Progenitor cell of endocrine pancreas (in vitro differentiated cells): ENCODE results near the gene PTBP2. TPM values are rescaled to one million over a fixed set of nuclear protein-coding genes. Genes with fewer than 3 reads are reported as not detected.

ENCODE experiments used
- DNase-seq: peaks from one replicate; pipeline ENCODE4 v3.0.0; 2021; ENCODE audit warnings: low spot score; ENCODE audit not compliant: unreplicated experiment
- H3K27ac Mint-ChIP-seq: 2 replicates; pipeline ENCODE4 v1.8.0; 2021; ENCODE audit warnings: mild to moderate bottlenecking, moderate library complexity, mixed read lengths
- H3K27me3 Mint-ChIP-seq: 2 replicates; pipeline ENCODE4 v1.8.0; 2021; ENCODE audit warnings: mixed read lengths
- H3K36me3 Mint-ChIP-seq: 2 replicates; pipeline ENCODE4 v1.8.0; 2022; ENCODE audit warnings: mixed read lengths; ENCODE audit not compliant: insufficient read depth
- H3K4me1 Mint-ChIP-seq: 2 replicates; pipeline ENCODE4 v1.8.0; 2021; ENCODE audit warnings: low read depth, mixed read lengths
- H3K4me3 Mint-ChIP-seq: 2 replicates; pipeline ENCODE4 v1.8.0; 2021; ENCODE audit warnings: low read depth, mild to moderate bottlenecking, moderate library complexity, mixed read lengths
- H3K9me3 Mint-ChIP-seq: 2 replicates; pipeline ENCODE4 v1.8.0; 2021; ENCODE audit warnings: low read depth, mixed read lengths
- CTCF ChIP-seq: fragments of 200-600 bp; sonication (generic); IDR thresholded peaks from one replicate; pipeline ENCODE4 v1.5.0; 2021; ENCODE audit warnings: antibody characterized with exemption, mild to moderate bottlenecking; ENCODE audit not compliant: unreplicated experiment
- total RNA-seq: library from RNA; stranded (reverse); gene quantifications from 2 replicates; pipeline ENCODE4 v1.2.1, GENCODE V29; 2021

The PTBP2 gene
- total RNA-seq, 1 donor from 2014 or later: 91.2 TPM

GRCh38 chr1:96708482-96708881 lies 13.1 kb upstream of the PTBP2 start:
- TF ChIP-seq CTCF: no peak
- Mint-ChIP-seq H3K4me1 (no peaks in the 10 kb centered on the region), H3K36me3 (no peaks in the 10 kb centered on the region), H3K27ac (no peak overlapping the region), H3K9me3 (no peaks in the 10 kb centered on the region), H3K4me3 (no peak overlapping the region), H3K27me3 (no peaks in the 10 kb centered on the region)
- DNase-seq: no peak

- no peak for DNase-seq
- Mint-ChIP-seq H3K4me3 (no peak overlapping the region), H3K36me3 (no peaks in the 10 kb centered on the region), H3K27me3 (no peaks in the 10 kb centered on the region), H3K4me1 (peaks cover 7% of the 10 kb centered on the region), H3K27ac (no peak overlapping the region), H3K9me3 (peaks cover 3% of the 10 kb centered on the region)
- no peak for TF ChIP-seq CTCF
These were observed 10.7 kb upstream of the PTBP2 start for GRCh38 chr1:96710708-96711477.

- TF ChIP-seq CTCF: no peak
- Mint-ChIP-seq H3K27ac (no peak overlapping the region), H3K9me3 (peaks cover 3% of the 10 kb centered on the region), H3K4me1 (peaks cover 7% of the 10 kb centered on the region), H3K27me3 (no peaks in the 10 kb centered on the region), H3K4me3 (no peak overlapping the region), H3K36me3 (no peaks in the 10 kb centered on the region)
- no peak for DNase-seq
These were observed 7.9 kb upstream of the PTBP2 start for GRCh38 chr1:96713649-96714048.

- Mint-ChIP-seq H3K27ac (no peak overlapping the region), H3K36me3 (no peaks in the 10 kb centered on the region), H3K4me3 (no peak overlapping the region), H3K4me1 (peaks cover 7% of the 10 kb centered on the region), H3K9me3 (peaks cover 3% of the 10 kb centered on the region), H3K27me3 (no peaks in the 10 kb centered on the region)
- DNase-seq: no peak
- TF ChIP-seq CTCF: no peak
These were observed 6.7 kb upstream of the PTBP2 start for GRCh38 chr1:96714881-96715280.

- Mint-ChIP-seq H3K4me3 (no peak overlapping the region), H3K27me3 (no peaks in the 10 kb centered on the region), H3K27ac (no peak overlapping the region), H3K36me3 (no peaks in the 10 kb centered on the region), H3K4me1 (peaks cover 7% of the 10 kb centered on the region), H3K9me3 (peaks cover 3% of the 10 kb centered on the region)
- TF ChIP-seq CTCF: no peak
- DNase-seq: no peak
These were observed 6.1 kb upstream of the PTBP2 start for GRCh38 chr1:96715482-96715881.
